Measurements from ENCODE around the gene SORL1-AS1.

The SORL1-AS1 gene

DNA sequence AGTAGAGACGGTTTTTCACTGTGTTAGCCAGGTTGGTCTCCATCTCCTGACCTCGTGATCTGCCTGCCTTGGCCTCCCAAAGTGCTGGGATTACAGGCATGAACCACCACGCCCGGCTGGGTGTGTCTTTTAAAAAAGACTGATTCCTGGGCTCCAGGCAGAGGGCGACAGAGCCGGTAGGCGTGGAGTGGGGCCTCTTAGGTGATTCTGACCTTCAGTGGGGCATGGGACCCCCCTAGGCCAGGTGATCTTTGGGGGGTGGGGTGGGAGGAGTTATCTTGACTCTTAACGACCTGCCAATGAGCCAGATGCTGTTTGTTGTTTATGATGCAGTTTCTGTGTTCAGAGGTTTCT is 12.9 kb upstream of the SORL1-AS1 start:
- Histone ChIP-seq H3K9me3 (no peaks in the 10 kb centered on the region), H3K27ac (peak overlapping the region in 2 of 4 donors; percentile 38 to 46), H3K36me3 (no peaks in the 10 kb centered on the region), H3K4me1 (peaks cover 32 to 50% (median 40%) of the 10 kb centered on the region in 4 donors), H3K27me3 (no peaks in the 10 kb centered on the region), H3K4me3 (no peak overlapping the region)
- WGBS, 2 donors = 74 to 80% methylated on average over 8 of the region's 8 CpGs
- no peak for DNase-seq
- no peak for TF ChIP-seq POLR2A (IDR thresholded peaks at IDR 0.05)
- no peak for TF ChIP-seq POLR2AphosphoS5 (IDR thresholded peaks at IDR 0.05)
- TF ChIP-seq EP300 (IDR thresholded peaks at IDR 0.05) = no peak
- TF ChIP-seq CTCF (IDR thresholded peaks at IDR 0.05) = no peak
- ATAC-seq (ENCODE audit: low FRiP score in 2 of 2) = no peak

DNA sequence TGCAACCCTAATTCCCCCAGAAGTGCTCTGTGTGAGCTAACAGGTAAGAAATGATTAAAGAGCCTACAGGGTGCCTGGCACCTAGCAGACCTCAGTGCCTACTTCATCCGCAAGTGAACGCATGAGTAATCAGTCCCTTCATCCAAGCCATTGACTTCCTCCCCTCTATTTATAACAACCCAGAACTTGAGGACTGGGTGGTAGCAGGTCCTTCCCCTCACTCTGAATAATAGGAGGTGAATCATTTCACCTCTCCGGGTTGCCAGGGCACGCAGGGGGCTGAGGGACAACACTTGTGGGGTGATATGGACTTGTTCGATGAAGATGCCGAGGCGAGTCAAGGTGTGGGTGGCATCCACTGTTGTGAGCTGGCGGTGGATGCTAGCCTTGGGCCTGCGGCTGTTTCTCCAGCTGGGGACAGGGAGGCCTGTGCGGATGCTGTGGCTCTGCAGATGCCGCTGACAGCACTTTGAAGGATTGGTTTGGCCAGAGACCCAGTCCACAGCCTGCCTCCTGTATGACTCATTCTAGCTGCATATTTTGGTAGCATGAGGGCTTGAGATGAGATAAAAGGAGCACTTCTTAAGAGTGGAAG is 11.7 kb upstream of the SORL1-AS1 start:
- Histone ChIP-seq H3K4me1 (peaks cover 32 to 52% (median 40%) of the 10 kb centered on the region in 4 donors), H3K4me3 (no peak overlapping the region), H3K27ac (peak overlapping the region in 2 of 4 donors; percentile 38 to 46), H3K36me3 (no peaks in the 10 kb centered on the region), H3K27me3 (no peaks in the 10 kb centered on the region), H3K9me3 (no peaks in the 10 kb centered on the region)
- peak; percentile 57 to 67 for DNase-seq
- 40 to 50% methylated on average over 6 to 11 of the region's 11 CpGs for WGBS, 2 donors
- peak in 1 of 2 donors; percentile 23 for TF ChIP-seq POLR2AphosphoS5 (IDR thresholded peaks at IDR 0.05)
- no peak for TF ChIP-seq EP300 (IDR thresholded peaks at IDR 0.05)
- peak; percentile 44 to 69 for ATAC-seq (ENCODE audit: low FRiP score in 2 of 2)

GRCh38 chr11:121463689-121464335 is 11.0 kb upstream of the SORL1-AS1 start:
- no peak for DNase-seq
- peaks cover 32 to 52% (median 40%) of the 10 kb centered on the region in 4 donors for H3K4me1 ChIP-seq
- no peak for TF ChIP-seq EP300 (IDR thresholded peaks at IDR 0.05)
- no peak for TF ChIP-seq CTCF (IDR thresholded peaks at IDR 0.05)
- no peaks in the 10 kb centered on the region for H3K36me3 ChIP-seq
- WGBS, 2 donors = 73 to 89% methylated on average over 6 of the region's 6 CpGs
- H3K4me3 ChIP-seq = no peak overlapping the region
- no peaks in the 10 kb centered on the region for H3K27me3 ChIP-seq
- ATAC-seq (ENCODE audit: low FRiP score in 2 of 2) = no peak
- H3K9me3 ChIP-seq = no peaks in the 10 kb centered on the region
- peak overlapping the region in 2 of 4 donors; percentile 38 to 39 for H3K27ac ChIP-seq

- no peak for DNase-seq
- H3K36me3 ChIP-seq = no peaks in the 10 kb centered on the region
- H3K4me1 ChIP-seq = peaks cover 23 to 45% (median 30%) of the 10 kb centered on the region in 4 donors
- ATAC-seq (ENCODE audit: low FRiP score in 2 of 2) = no peak
- no peaks in the 10 kb centered on the region for H3K9me3 ChIP-seq
- no peaks in the 10 kb centered on the region for H3K27me3 ChIP-seq
- no peak for TF ChIP-seq POLR2AphosphoS5 (IDR thresholded peaks at IDR 0.05)
- TF ChIP-seq CTCF (IDR thresholded peaks at IDR 0.05) = no peak
- no peak for TF ChIP-seq EP300 (IDR thresholded peaks at IDR 0.05)
- no peak for TF ChIP-seq POLR2A (IDR thresholded peaks at IDR 0.05)
- WGBS, 2 donors = 77 to 88% methylated on average over 7 of the region's 7 CpGs
- no peak overlapping the region for H3K4me3 ChIP-seq
- peak overlapping the region in 1 of 4 donors; percentile 72 for H3K27ac ChIP-seq
Observed at GRCh38 chr11:121461843-121462242, 9.1 kb upstream of the SORL1-AS1 start.

DNA sequence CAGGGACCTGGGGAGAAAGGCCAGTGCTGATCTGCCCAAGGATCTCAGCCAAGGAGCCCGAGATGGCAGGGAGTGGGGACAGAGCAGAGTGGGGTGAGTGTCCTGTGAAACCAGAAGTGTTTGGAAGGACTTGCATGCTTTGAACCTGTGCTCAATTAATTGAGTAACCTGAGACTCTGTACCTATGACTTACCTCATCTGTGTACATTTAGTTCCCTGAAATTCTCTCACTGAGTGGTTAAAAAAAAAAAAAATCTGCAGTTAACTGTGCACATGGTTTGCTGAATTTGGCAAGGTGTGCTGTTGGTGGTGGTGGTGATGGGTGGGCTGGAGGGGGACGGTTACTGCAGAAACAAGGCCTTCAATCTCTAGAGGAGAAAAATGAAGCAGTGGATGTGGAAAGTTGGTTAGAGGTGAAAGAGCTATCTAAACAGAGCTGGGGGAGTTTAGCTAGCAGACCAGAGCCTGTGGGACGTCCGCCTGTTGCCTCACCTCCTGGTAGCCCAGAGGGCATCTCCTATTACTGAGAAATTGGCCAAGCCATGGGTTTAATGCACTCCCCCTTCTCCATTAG is 8.3 kb upstream of the SORL1-AS1 start:
- Histone ChIP-seq H3K36me3 (no peaks in the 10 kb centered on the region), H3K27ac (peak overlapping the region in 2 of 4 donors; percentile 61 to 72), H3K9me3 (no peaks in the 10 kb centered on the region), H3K4me1 (peaks cover 15 to 45% (median 21%) of the 10 kb centered on the region in 4 donors), H3K4me3 (no peak overlapping the region), H3K27me3 (no peaks in the 10 kb centered on the region)
- 72 to 84% methylated on average over 4 of the region's 4 CpGs for WGBS, 2 donors
- DNase-seq (peak in 1 of 2 donors; percentile 56), ATAC-seq (ENCODE audit: low FRiP score in 2 of 2) (peak in 1 of 2 donors; percentile 58)
- TF ChIP-seq CTCF (IDR thresholded peaks at IDR 0.05) = no peak
- TF ChIP-seq POLR2AphosphoS5 (IDR thresholded peaks at IDR 0.05) = no peak
- no peak for TF ChIP-seq EP300 (IDR thresholded peaks at IDR 0.05)
- no peak for TF ChIP-seq POLR2A (IDR thresholded peaks at IDR 0.05)
